ENCODE measurements around the gene ABCA10.
A peak's percentile ranks its signal among the peaks of the same experiment; 100 is the strongest.
"Not testable (repeated sequence)": the region's sequence is repeated elsewhere in the genome, so short reads cannot be mapped to it uniquely, and the experiment has no call there.

The ABCA10 gene, protein sequence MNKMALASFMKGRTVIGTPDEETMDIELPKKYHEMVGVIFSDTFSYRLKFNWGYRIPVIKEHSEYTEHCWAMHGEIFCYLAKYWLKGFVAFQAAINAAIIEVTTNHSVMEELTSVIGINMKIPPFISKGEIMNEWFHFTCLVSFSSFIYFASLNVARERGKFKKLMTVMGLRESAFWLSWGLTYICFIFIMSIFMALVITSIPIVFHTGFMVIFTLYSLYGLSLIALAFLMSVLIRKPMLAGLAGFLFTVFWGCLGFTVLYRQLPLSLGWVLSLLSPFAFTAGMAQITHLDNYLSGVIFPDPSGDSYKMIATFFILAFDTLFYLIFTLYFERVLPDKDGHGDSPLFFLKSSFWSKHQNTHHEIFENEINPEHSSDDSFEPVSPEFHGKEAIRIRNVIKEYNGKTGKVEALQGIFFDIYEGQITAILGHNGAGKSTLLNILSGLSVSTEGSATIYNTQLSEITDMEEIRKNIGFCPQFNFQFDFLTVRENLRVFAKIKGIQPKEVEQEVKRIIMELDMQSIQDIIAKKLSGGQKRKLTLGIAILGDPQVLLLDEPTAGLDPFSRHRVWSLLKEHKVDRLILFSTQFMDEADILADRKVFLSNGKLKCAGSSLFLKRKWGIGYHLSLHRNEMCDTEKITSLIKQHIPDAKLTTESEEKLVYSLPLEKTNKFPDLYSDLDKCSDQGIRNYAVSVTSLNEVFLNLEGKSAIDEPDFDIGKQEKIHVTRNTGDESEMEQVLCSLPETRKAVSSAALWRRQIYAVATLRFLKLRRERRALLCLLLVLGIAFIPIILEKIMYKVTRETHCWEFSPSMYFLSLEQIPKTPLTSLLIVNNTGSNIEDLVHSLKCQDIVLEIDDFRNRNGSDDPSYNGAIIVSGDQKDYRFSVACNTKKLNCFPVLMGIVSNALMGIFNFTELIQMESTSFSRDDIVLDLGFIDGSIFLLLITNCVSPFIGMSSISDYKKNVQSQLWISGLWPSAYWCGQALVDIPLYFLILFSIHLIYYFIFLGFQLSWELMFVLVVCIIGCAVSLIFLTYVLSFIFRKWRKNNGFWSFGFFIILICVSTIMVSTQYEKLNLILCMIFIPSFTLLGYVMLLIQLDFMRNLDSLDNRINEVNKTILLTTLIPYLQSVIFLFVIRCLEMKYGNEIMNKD (N-terminal part only)

GRCh38 chr17:69228576-69228975 lies at the start of gene ABCA10:
Gene ABCA10 (minus strand): TSS chr17:69228824. CDS start chr17:69225358, 3,466 bp downstream.
- H3K4me3 ChIP-seq (replicated peaks; ENCODE audit: low read depth, low read length): no peak within 1 kb of the TSS
- peak; percentile 13 for DNase-seq (ENCODE audit: low read depth)
- TF ChIP-seq, protein P1, sequence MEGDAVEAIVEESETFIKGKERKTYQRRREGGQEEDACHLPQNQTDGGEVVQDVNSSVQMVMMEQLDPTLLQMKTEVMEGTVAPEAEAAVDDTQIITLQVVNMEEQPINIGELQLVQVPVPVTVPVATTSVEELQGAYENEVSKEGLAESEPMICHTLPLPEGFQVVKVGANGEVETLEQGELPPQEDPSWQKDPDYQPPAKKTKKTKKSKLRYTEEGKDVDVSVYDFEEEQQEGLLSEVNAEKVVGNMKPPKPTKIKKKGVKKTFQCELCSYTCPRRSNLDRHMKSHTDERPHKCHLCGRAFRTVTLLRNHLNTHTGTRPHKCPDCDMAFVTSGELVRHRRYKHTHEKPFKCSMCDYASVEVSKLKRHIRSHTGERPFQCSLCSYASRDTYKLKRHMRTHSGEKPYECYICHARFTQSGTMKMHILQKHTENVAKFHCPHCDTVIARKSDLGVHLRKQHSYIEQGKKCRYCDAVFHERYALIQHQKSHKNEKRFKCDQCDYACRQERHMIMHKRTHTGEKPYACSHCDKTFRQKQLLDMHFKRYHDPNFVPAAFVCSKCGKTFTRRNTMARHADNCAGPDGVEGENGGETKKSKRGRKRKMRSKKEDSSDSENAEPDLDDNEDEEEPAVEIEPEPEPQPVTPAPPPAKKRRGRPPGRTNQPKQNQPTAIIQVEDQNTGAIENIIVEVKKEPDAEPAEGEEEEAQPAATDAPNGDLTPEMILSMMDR (IDR thresholded peaks at IDR 0.05; ENCODE audit: low read length, missing control alignments): no peak

DNA sequence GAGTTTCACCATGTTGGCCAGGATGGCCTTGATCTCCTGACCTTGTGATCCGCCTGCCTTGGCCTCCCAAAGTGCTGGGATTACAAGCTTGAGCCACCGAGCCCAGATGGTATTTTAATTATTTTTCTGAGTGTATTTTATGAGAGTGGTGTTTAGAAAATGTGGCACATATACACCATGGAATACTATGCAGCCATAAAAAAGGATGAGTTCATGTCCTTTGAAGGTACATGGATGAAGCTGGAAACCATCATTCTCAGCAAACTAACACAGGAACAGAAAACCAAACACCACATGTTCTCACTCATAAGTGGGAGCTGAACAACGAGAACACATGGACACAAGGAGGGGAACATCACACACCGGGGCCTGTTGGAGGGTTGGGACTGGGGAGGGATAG lies 47.7 kb upstream of the ABCA10 start:
- H3K4me3 ChIP-seq (replicated peaks; ENCODE audit: low read depth, low read length); DNase-seq (ENCODE audit: low read depth): not testable (repeated sequence)

GRCh38 chr17:69275751-69276150 lies 47.1 kb upstream of the ABCA10 start:
- no peak overlapping the region for H3K4me3 ChIP-seq (replicated peaks; ENCODE audit: low read depth, low read length)
- TF ChIP-seq, protein P1 (IDR thresholded peaks at IDR 0.05; ENCODE audit: low read length, missing control alignments): no peak

GRCh38 chr17:69271023-69271422 lies 42.4 kb upstream of the ABCA10 start:
- no peak for DNase-seq (ENCODE audit: low read depth)
- no peak overlapping the region for H3K4me3 ChIP-seq (replicated peaks; ENCODE audit: low read depth, low read length)
- TF ChIP-seq, protein P1 (IDR thresholded peaks at IDR 0.05; ENCODE audit: low read length, missing control alignments): no peak

More at GRCh38 chr17:69275751-69276150, 47.1 kb upstream of the ABCA10 start:
- no peak for DNase-seq (ENCODE audit: low read depth)

DNA sequence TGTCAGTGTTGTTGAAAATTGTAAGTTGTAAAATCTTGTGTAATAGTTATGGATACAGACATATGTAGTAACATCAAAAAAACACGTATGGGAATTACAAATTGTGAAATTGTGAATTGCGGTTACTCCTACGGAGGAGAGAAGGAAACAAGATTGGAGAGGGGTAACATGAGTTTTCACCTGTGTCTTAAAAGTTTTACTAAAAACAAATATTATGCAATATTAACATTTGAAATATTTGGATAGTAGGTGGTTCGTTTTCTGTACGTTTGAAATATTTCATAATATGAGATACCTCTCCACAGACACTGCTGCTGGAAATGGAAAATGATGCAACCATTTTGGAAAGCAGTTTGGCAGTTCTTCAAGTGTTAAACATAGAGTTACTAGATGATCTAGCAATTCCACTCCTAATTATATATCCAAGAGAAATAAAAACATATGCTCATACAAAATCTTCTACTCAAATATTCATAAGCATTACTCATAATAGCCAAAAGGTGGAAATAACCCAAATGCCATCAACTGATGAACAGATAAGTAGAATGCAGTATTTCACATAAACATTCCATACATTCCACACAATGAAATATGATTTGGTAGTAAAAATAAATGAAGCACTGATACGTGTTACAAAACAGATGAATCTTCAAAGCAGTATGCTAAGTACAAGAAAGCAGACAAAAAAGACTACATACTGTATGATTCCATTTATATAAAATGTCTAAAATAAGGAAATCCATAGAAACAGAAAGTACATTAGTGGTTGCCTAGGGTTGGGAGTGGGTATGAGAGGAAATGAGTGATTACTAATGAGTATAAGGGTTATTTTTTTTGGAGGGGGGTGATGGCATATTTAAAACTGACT lies 40.7 kb upstream of the ABCA10 start:
- TF ChIP-seq, protein P1 (IDR thresholded peaks at IDR 0.05; ENCODE audit: low read length, missing control alignments): no peak
- DNase-seq (ENCODE audit: low read depth): peak; percentile 73
- H3K4me3 ChIP-seq (replicated peaks; ENCODE audit: low read depth, low read length): no peak overlapping the region

DNA sequence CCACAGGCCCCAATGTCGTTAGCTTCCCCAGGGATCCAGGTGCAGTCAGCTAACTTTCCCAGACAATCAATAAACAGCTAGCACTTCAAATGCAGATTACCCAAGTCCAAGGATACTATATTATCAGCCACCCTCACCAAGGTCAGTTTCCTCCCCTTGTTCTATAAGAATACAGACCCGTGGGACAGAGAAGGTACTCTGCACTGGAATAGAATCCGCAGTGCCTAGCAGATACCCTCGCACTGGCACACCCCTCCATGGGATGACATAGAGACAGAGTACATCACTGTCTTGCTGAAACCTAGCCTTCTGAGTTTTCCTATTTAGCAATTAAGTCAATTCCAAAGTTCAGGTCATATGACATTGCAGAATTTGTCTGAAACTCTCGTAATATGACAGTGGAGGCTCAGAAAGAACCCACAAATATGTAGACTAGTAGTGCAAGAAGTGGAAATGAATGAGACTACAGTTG lies 40.0 kb upstream of the ABCA10 start:
- no peak overlapping the region for H3K4me3 ChIP-seq (replicated peaks; ENCODE audit: low read depth, low read length)
- no peak for DNase-seq (ENCODE audit: low read depth)
- TF ChIP-seq, protein P1 (IDR thresholded peaks at IDR 0.05; ENCODE audit: low read length, missing control alignments): no peak
